Parathyroid adenoma (tissue), 2 donors: Measurements from ENCODE around the gene RBM33.

Experiments
- H2AFZ ChIP-seq: fragments of 300-600 bp; sonication (generic); one replicate; pipeline ENCODE4 v1.7.0; 2017; ENCODE audit warnings: antibody characterized with exemption, mild to moderate bottlenecking
- H3K27ac ChIP-seq: fragments of 300-600 bp; sonication (generic); one replicate; pipeline ENCODE4 v1.7.0; 2017
- H3K27me3 ChIP-seq: fragments of 300-600 bp; sonication (generic); one replicate; pipeline ENCODE4 v1.7.0; 2017; ENCODE audit warnings: low read length; ENCODE audit not compliant: control insufficient read depth, insufficient read depth
- H3K36me3 ChIP-seq: fragments of 300-600 bp; sonication (generic); one replicate; pipeline ENCODE4 v1.7.0; 2017; ENCODE audit warnings: low read length; ENCODE audit not compliant: control insufficient read depth, insufficient read depth
- H3K4me1 ChIP-seq: fragments of 300-600 bp; sonication (generic); one replicate; pipeline ENCODE4 v1.7.0; 2017; ENCODE audit warnings: control low read depth
- H3K4me2 ChIP-seq: fragments of 300-600 bp; sonication (generic); one replicate; pipeline ENCODE4 v1.7.0; 2017; ENCODE audit warnings: low read length
- H3K4me3 ChIP-seq: fragments of 300-600 bp; sonication (generic); one replicate; pipeline ENCODE4 v1.7.0; 2017; ENCODE audit warnings: low read depth, low read length
- H3K79me2 ChIP-seq: fragments of 300-600 bp; sonication (generic); one replicate; pipeline ENCODE4 v1.7.0; 2017; ENCODE audit warnings: control low read depth
- H3K9ac ChIP-seq: fragments of 300-600 bp; sonication (generic); one replicate; pipeline ENCODE4 v1.7.0; 2017; ENCODE audit warnings: mild to moderate bottlenecking
- H3K9me3 ChIP-seq: fragments of 300-600 bp; sonication (generic); one replicate; pipeline ENCODE4 v1.7.0; 2017; ENCODE audit warnings: low read length; ENCODE audit not compliant: control insufficient read depth
- TF ChIP-seq, protein P1 (sequence below): fragments of 300-600 bp; sonication (generic); IDR thresholded peaks from one replicate; pipeline ENCODE4 v1.7.0; 2017; ENCODE audit warnings: antibody characterized with exemption, mild to moderate bottlenecking
- donor health status: primary hyperparathyroidism.

RBM33 gene

DNA sequence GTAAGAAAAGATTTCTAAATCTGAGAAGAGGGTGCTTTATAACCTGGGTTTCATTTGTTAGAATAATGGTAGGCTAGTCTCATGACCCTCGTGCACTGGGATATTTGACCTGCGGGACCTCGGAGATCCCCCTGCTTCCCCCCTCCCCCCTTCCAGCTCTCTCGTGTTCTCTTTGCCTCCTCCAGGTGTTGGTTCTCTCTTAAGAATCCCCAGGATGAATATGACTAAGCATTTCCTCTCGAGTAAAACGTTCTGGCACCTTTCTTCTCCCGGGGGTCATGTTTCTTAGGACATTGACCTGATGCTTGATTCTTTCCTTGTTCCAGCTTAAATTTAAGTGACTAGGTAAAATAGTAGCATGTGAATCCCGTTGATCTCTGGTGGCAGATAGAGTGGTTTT, 96.6 kb downstream of the RBM33 start:
- H3K9ac ChIP-seq, result no peak overlapping the region
- H3K4me2 ChIP-seq, result no peak overlapping the region
- H3K9me3 ChIP-seq, result no peaks in the 10 kb centered on the region
- H3K36me3 ChIP-seq, result no peaks in the 10 kb centered on the region
- TF ChIP-seq, protein P1, sequence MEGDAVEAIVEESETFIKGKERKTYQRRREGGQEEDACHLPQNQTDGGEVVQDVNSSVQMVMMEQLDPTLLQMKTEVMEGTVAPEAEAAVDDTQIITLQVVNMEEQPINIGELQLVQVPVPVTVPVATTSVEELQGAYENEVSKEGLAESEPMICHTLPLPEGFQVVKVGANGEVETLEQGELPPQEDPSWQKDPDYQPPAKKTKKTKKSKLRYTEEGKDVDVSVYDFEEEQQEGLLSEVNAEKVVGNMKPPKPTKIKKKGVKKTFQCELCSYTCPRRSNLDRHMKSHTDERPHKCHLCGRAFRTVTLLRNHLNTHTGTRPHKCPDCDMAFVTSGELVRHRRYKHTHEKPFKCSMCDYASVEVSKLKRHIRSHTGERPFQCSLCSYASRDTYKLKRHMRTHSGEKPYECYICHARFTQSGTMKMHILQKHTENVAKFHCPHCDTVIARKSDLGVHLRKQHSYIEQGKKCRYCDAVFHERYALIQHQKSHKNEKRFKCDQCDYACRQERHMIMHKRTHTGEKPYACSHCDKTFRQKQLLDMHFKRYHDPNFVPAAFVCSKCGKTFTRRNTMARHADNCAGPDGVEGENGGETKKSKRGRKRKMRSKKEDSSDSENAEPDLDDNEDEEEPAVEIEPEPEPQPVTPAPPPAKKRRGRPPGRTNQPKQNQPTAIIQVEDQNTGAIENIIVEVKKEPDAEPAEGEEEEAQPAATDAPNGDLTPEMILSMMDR, result no peak
- no peak overlapping the region for H3K4me3 ChIP-seq
- no peaks in the 10 kb centered on the region for H3K27me3 ChIP-seq
- no peak overlapping the region for H3K27ac ChIP-seq
- no peaks in the 10 kb centered on the region for H3K4me1 ChIP-seq
- peaks cover 14% of the 10 kb centered on the region for H3K79me2 ChIP-seq
- no peak overlapping the region for H2AFZ ChIP-seq

DNA sequence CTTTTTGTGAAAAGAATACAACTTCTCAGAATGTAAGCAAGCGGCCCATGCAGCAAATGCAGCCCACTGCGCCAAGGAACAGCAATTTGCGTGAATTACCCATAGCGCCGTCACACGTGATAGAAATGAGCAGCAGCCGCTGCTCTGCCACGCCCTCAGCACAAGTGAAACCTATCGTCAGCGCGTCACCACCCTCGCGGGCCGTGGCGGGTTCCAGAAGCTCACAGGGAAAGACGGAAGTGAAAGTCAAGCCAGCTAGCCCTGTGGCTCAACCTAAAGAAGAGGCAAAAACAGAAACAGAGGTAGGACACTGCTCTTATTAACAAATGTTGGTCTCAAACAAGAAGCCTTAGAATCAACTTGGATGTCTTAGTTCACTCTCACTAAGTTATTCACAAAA, 97.3 kb downstream of the RBM33 start:
- Histone ChIP-seq H3K27ac (no peak overlapping the region), H3K9ac (no peak overlapping the region), H3K79me2 (peaks cover 19% of the 10 kb centered on the region), H2AFZ (no peak overlapping the region), H3K36me3 (no peaks in the 10 kb centered on the region), H3K9me3 (no peaks in the 10 kb centered on the region), H3K4me3 (no peak overlapping the region), H3K4me2 (no peak overlapping the region), H3K27me3 (no peaks in the 10 kb centered on the region), H3K4me1 (no peaks in the 10 kb centered on the region)
- TF ChIP-seq, protein P1, result no peak

DNA sequence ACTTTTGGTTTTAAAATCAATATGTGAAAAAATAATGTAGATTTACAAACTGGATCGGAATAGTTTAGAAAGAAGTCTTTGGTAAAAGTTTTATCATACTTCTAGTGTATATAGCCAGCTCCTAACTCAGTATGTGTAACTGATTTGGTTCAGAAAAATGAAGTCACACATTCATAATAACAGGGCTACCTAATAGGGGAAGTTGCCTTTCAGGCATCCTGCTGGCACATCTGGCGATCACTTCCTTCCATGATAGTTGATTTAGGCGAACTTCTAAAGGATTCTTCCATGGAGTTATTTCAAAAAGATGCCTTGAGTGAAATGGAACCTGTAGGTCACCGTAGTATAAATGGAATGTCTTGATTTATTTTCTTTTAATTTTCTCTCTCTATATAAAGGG, 98.7 kb downstream of the RBM33 start:
- TF ChIP-seq, protein P1, result no peak
- Histone ChIP-seq H3K27me3 (no peaks in the 10 kb centered on the region), H3K9me3 (no peaks in the 10 kb centered on the region), H3K79me2 (peaks cover 26% of the 10 kb centered on the region), H3K9ac (no peak overlapping the region), H3K4me2 (no peak overlapping the region), H3K27ac (no peak overlapping the region), H3K36me3 (no peaks in the 10 kb centered on the region), H2AFZ (no peak overlapping the region), H3K4me1 (no peaks in the 10 kb centered on the region), H3K4me3 (no peak overlapping the region)

DNA sequence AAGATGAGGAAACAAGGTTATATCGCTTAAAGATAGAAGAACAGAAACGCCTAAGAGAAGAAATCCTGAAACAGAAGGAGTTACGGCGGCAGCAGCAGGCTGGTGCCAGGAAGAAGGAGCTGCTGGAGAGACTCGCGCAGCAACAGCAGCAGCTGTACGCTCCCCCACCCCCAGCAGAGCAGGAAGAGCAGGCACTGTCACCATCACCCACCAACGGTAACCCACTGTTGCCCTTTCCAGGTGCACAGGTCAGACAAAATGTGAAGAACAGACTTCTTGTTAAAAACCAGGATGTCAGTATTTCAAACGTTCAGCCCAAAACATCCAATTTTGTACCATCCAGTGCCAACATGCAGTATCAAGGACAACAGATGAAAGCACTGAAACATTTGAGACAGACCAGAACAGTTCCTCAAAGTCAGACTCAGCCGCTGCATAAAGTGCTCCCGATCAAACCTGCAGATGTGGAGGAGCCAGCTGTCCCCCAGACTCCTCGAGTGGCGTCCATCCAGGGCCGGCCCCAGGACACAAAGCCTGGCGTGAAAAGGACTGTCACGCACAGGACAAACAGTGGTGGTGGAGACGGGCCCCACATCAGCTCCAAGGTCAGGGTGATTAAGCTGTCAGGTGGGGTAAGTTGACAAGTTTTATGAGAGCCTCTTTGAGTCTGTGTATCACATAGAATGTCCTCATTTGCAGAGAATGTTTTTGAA, 100.7 kb downstream of the RBM33 start:
- TF ChIP-seq, protein P1, result no peak
- H2AFZ ChIP-seq, result no peak overlapping the region
- no peaks in the 10 kb centered on the region for H3K9me3 ChIP-seq
- H3K36me3 ChIP-seq, result no peaks in the 10 kb centered on the region
- H3K27me3 ChIP-seq, result no peaks in the 10 kb centered on the region
- no peaks in the 10 kb centered on the region for H3K4me1 ChIP-seq
- no peak overlapping the region for H3K4me2 ChIP-seq
- H3K27ac ChIP-seq, result no peak overlapping the region
- no peak overlapping the region for H3K9ac ChIP-seq
- no peak overlapping the region for H3K4me3 ChIP-seq
- peaks cover 40% of the 10 kb centered on the region for H3K79me2 ChIP-seq

DNA sequence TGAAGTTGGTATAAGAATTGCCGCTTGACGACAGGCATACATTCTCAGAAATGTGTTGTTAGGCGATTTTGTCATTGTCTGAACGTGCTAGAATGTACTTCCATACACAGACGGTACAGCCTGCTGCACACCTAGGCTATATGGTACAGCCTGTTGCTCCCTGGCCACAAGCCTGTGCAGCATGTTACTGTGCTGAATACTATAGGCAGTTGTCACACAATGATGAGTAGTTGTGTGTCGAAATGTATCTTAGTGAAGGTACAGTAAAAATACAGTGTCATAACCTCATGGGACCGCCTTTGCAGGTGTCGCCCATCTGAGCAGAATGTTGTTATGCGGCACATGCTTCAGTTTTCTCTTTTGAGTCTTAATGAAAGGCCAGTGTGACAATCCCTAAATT, 101.3 kb downstream of the RBM33 start:
- H3K27ac ChIP-seq, result no peak overlapping the region
- no peak overlapping the region for H3K4me2 ChIP-seq
- H3K27me3 ChIP-seq, result no peaks in the 10 kb centered on the region
- no peaks in the 10 kb centered on the region for H3K9me3 ChIP-seq
- no peaks in the 10 kb centered on the region for H3K4me1 ChIP-seq
- TF ChIP-seq, protein P1, result no peak
- no peak overlapping the region for H3K9ac ChIP-seq
- H3K36me3 ChIP-seq, result no peaks in the 10 kb centered on the region
- no peak overlapping the region for H2AFZ ChIP-seq
- H3K79me2 ChIP-seq, result peaks cover 40% of the 10 kb centered on the region
- H3K4me3 ChIP-seq, result no peak overlapping the region
